Mesothelial cell of epicardium (in vitro differentiated cells): Measurements from ENCODE around the gene KCNT1. TPM values are rescaled to one million over a fixed set of nuclear protein-coding genes. Genes with fewer than 3 reads are reported as not detected.

ENCODE experiments used
- DNase-seq, 2 experiments: peaks; one replicate each; pipeline ENCODE4 v3.0.0; 2021; ENCODE audit warnings: low spot score in 2 of 2; ENCODE audit not compliant: unreplicated experiment in 2 of 2
- H3K27ac Mint-ChIP-seq: 2 replicates; pipeline ENCODE4 v1.8.0; 2021; ENCODE audit warnings: mixed read lengths
- H3K27me3 Mint-ChIP-seq: 2 replicates; pipeline ENCODE4 v1.8.0; 2021; ENCODE audit warnings: low read depth, mixed read lengths
- H3K36me3 Mint-ChIP-seq: 2 replicates; pipeline ENCODE4 v1.8.0; 2021; ENCODE audit warnings: mixed read lengths
- H3K4me1 Mint-ChIP-seq: 2 replicates; pipeline ENCODE4 v1.8.0; 2021; ENCODE audit warnings: mixed read lengths
- H3K4me3 Mint-ChIP-seq: 2 replicates; pipeline ENCODE4 v1.8.0; 2021; ENCODE audit warnings: mild to moderate bottlenecking, moderate library complexity, mixed read lengths
- H3K9me3 Mint-ChIP-seq: 2 replicates; pipeline ENCODE4 v1.8.0; 2021; ENCODE audit warnings: mixed read lengths
- total RNA-seq: library from RNA; stranded (reverse); gene quantifications from 3 replicates; pipeline ENCODE4 v1.2.1, GENCODE V29; 2021
- TF ChIP-seq, protein P1 (sequence below): fragments of 200-600 bp; sonication (generic); IDR thresholded peaks from one replicate; pipeline ENCODE4 v1.5.0; 2021; ENCODE audit warnings: antibody characterized with exemption; ENCODE audit not compliant: unreplicated experiment

KCNT1 gene
- total RNA-seq, 1 donor from 2014 or later, result not detected

DNA sequence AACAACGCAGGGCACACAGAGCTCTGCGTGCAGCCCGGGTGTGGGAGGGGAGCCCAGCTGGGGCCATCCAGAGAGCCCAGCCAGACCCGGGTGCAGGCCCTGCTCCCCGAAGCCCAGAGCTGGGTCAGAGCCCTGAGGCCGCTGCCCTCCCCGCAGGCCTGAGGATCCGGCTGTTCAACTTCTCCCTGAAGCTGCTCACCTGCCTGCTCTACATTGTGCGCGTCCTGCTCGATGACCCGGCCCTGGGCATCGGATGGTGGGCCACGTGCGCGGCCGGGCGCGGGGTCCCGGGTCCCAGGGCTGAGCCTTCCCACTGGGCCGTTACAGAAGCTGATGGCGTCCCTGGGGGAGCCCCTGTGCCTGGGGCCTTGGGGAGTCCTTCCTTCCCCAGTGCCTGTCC, 48.8 kb downstream of the KCNT1 start:
- H3K27me3 Mint-ChIP-seq, result peaks cover 4% of the 10 kb centered on the region
- H3K4me1 Mint-ChIP-seq, result no peaks in the 10 kb centered on the region
- H3K36me3 Mint-ChIP-seq, result no peaks in the 10 kb centered on the region
- H3K4me3 Mint-ChIP-seq, result no peak overlapping the region
- no peak for DNase-seq
- H3K9me3 Mint-ChIP-seq, result no peaks in the 10 kb centered on the region
- TF ChIP-seq, protein P1, sequence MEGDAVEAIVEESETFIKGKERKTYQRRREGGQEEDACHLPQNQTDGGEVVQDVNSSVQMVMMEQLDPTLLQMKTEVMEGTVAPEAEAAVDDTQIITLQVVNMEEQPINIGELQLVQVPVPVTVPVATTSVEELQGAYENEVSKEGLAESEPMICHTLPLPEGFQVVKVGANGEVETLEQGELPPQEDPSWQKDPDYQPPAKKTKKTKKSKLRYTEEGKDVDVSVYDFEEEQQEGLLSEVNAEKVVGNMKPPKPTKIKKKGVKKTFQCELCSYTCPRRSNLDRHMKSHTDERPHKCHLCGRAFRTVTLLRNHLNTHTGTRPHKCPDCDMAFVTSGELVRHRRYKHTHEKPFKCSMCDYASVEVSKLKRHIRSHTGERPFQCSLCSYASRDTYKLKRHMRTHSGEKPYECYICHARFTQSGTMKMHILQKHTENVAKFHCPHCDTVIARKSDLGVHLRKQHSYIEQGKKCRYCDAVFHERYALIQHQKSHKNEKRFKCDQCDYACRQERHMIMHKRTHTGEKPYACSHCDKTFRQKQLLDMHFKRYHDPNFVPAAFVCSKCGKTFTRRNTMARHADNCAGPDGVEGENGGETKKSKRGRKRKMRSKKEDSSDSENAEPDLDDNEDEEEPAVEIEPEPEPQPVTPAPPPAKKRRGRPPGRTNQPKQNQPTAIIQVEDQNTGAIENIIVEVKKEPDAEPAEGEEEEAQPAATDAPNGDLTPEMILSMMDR, result no peak
- no peak overlapping the region for H3K27ac Mint-ChIP-seq

DNA sequence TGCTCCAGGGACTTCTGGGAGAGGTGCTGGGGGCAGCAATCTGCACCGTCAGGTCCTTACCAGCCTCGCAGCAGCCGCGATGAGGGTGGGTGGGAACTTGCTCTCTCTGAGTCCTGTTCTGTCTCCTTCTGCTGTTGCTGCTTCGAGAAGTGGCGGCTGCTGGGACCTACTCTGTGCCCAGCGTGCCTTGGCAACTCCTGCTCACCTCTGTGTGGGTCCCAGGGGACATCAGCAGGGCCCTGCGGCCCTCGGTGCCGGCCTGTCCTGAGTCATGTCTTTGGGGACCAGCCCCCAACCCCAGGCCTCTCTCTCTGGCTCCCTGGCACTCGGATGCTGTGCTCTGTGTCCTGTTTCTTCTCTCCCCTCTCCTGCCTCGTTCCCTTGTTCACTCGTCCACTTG, 49.5 kb downstream of the KCNT1 start:
- no peak for DNase-seq
- Mint-ChIP-seq H3K4me1 (no peaks in the 10 kb centered on the region), H3K36me3 (no peaks in the 10 kb centered on the region), H3K27ac (no peak overlapping the region), H3K9me3 (no peaks in the 10 kb centered on the region), H3K4me3 (no peak overlapping the region), H3K27me3 (peaks cover 4% of the 10 kb centered on the region)
- TF ChIP-seq, protein P1, result no peak

DNA sequence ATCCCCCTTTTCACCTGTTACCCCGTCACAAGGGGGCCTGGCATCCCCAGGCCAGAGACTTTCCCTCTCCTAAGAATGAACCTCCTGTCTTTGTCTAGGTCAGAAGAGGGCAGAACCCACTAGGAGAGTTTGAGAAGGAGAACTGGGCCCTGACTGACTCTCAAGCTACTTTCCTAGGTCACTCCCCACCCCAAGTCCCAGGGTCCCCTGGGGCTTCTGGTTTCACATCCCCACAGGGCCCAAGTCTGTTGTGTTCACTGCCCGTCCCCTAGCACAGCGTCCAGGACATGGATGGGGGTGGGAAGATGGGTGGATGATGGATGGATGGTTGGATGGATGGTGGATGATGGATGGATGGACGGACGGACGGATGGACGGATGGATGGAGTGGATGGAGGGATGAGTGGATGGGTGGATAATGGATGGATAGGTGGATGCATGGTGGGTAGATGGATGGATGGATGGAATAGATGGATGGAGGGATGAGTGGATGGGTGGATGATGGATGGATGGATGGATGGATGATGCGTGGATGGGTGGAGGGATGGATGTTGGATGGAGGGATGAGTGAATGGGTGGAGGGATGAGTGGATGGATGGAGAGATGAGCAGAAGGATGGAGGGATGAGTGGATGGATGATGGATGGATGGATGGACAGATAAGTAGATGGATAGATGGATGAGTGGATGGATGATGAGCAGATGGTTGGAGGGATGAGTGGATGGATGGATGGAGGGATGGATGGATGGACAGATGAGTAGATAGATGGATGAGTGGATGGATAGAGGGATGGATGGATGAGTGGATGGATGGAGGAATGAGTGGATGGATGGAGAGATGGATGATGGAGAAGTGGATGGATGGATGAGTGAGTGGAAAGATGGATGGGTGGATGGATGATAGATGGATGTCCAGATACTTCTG, 50.6 kb downstream of the KCNT1 start:
- H3K27ac Mint-ChIP-seq, result no peak overlapping the region
- H3K36me3 Mint-ChIP-seq, result no peaks in the 10 kb centered on the region
- DNase-seq, result no peak
- H3K4me3 Mint-ChIP-seq, result no peak overlapping the region
- H3K9me3 Mint-ChIP-seq, result no peaks in the 10 kb centered on the region
- peaks cover 4% of the 10 kb centered on the region for H3K27me3 Mint-ChIP-seq
- no peaks in the 10 kb centered on the region for H3K4me1 Mint-ChIP-seq
- TF ChIP-seq, protein P1, result no peak

DNA sequence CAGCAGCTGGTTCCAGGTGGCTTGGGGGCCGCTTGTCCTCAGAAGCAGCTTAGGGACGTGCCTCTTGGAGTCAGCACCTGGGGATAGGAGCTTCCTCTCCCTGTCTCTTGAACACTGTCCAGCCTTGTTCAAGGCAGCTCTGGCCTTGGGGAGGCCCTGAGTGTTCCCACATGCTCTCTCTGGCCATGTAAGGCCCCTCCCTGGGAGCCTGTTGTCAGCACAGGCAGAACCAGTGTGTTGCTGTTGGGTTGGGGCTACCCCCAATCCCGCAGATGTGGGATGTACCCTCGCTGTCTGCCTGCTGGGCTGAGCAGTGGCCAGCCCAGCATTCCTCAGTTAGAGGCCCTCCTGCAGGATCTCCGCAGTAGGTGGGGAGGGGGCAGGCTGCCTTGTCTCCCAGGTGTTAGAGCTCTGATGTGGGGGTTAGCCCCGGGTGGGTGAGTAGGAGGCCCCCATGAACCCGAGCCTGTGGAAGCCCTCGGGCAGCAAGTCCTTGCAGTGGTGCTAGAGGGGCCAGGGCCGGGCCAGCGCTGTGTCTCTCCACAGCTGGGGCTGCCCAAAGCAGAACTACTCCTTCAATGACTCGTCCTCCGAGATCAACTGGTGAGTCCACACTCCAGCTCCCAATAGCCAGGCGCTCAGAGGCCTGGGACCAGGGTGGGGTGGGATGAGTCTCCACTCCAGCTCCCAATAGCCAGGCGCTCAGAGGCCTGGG, 51.6 kb downstream of the KCNT1 start:
- no peaks in the 10 kb centered on the region for H3K9me3 Mint-ChIP-seq
- TF ChIP-seq, protein P1, result no peak
- H3K36me3 Mint-ChIP-seq, result no peaks in the 10 kb centered on the region
- no peak overlapping the region for H3K27ac Mint-ChIP-seq
- H3K27me3 Mint-ChIP-seq, result peaks cover 4% of the 10 kb centered on the region
- DNase-seq, result no peak
- no peak overlapping the region for H3K4me3 Mint-ChIP-seq
- H3K4me1 Mint-ChIP-seq, result no peaks in the 10 kb centered on the region

DNA sequence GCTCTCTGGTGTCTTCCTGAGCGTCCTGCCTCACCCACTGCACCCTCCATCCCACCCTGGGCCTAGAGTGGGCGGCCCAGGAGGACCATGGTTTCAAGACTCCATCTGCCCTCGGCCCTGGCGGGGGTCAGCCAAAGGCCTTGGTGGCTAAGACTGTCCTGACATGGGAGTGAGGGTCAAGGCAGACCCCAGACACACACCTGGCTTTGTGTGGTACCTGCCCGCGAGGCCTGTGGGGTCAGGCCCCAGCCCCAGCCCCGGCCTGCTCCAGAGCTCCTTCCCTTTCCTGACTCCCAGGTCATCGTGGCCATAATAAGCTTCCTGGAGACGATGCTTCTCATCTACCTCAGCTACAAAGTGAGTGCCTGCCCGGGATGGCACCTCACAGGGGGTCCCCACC, 54.6 kb downstream of the KCNT1 start:
- H3K27me3 Mint-ChIP-seq, result peaks cover 4% of the 10 kb centered on the region
- H3K36me3 Mint-ChIP-seq, result no peaks in the 10 kb centered on the region
- no peak overlapping the region for H3K27ac Mint-ChIP-seq
- TF ChIP-seq, protein P1, result no peak
- no peaks in the 10 kb centered on the region for H3K4me1 Mint-ChIP-seq
- DNase-seq, result no peak
- no peaks in the 10 kb centered on the region for H3K9me3 Mint-ChIP-seq
- no peak overlapping the region for H3K4me3 Mint-ChIP-seq
